ENCODE results near the gene ALDH1L1. TPM values are rescaled to one million over a fixed set of nuclear protein-coding genes. Genes with fewer than 3 reads are reported as not detected.

Gene ALDH1L1
- total RNA-seq, 1 donor from 2014 or later, result 9.0 TPM

DNA sequence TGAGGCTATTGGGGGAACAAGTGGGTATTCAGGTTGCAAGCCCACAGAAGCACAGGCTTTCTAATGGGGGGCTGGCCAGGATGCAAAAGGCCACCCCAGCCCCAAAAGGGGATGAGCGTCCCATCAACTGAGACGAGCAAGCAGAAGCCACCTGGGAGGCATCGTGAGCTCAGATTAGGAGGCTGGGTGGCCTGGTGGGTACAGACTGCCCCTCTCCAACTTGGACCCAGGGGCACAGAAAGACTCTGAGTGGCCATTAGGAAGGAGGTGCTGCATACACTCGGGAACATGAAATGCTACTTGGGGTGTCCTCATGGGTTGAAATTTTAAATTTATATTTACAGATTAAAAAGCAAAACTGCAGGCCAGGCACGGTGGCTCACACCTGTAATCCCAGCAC, 125.5 kb downstream of the ALDH1L1 start:
- no peak for DNase-seq (ENCODE audit: low spot score)

GRCh38 chr3:126053949-126054569, 126.3 kb downstream of the ALDH1L1 start:
- no peak for DNase-seq (ENCODE audit: low spot score)

Other genes with a start within 250 kb of the ALDH1L1 start
- not detected for gene ROPN1B, start 211.4 kb downstream of the ALDH1L1 start, total RNA-seq
- gene SLC41A3, start 96.5 kb downstream of the ALDH1L1 start, total RNA-seq, result 95.5 TPM
- 28.1 TPM for gene KLF15, start 176.8 kb upstream of the ALDH1L1 start, total RNA-seq
- 0.40 TPM for gene CFAP100, start 214.3 kb upstream of the ALDH1L1 start, total RNA-seq